Endothelial cell of umbilical vein (primary cell): ENCODE results near the gene ACER2. TPM values are rescaled to one million over a fixed set of nuclear protein-coding genes. Genes with fewer than 3 reads are reported as not detected.

Source experiments
- BruUV-seq: library from RNA; stranded (reverse); fragments of 400-500 nt; replicated peaks from 2 replicates; lab custom pipeline; 2021; lab: Mats Ljungman, UMichigan
- CTCF ChIA-PET: fragments of 300-600, 350-600 bp; sonication (Branson Sonifier 250); formaldehyde crosslinking; loops from one replicate; lab custom pipeline; 2021; ENCODE audit warnings: antibody characterized with exemption, inconsistent platforms; lab: Charles Lee
- POLR2A ChIA-PET: fragments of 300-600, 350-600 bp; sonication (Branson Sonifier 250); formaldehyde crosslinking; loops from one replicate; lab custom pipeline; 2021; ENCODE audit warnings: antibody characterized with exemption, inconsistent platforms; lab: Charles Lee
- DNase-seq: peaks from one replicate; pipeline ENCODE4 v3.0.0-alpha.2; 2011; ENCODE audit warnings: low read depth, low spot score
- FAIRE-seq: peaks from 2 replicates; lab custom pipeline; 2011; peaks lifted over from hg19 to GRCh38; lab: Jason Lieb, UNC
- H2AFZ ChIP-seq: 2 replicates; pipeline ENCODE4 v1.6.0; 2012; ENCODE audit warnings: low read depth, low read length, control low read depth, inconsistent platforms
- H3K27ac ChIP-seq: 2 replicates; pipeline ENCODE4 v1.5.1; 2011; ENCODE audit warnings: low read depth, mild to moderate bottlenecking, control low read depth, low read length, moderate library complexity; ENCODE audit not compliant: insufficient read depth
- H3K27me3 ChIP-seq, 2 experiments: 2 replicates each; pipeline versions ENCODE4 v1.6.0 to v1.6.1; 2011; ENCODE audit warnings: low read length in 2 of 2, mixed read lengths in 1 of 2; ENCODE audit not compliant: control insufficient read depth in 2 of 2, insufficient read depth in 2 of 2
- H3K36me3 ChIP-seq, 2 experiments: 2 replicates in 1 of 2; 3 replicates in 1 of 2; pipeline ENCODE4 v1.5.1; 2011; ENCODE audit warnings: low read length in 2 of 2, mild to moderate bottlenecking in 1 of 2, moderate library complexity in 1 of 2; ENCODE audit not compliant: control insufficient read depth in 2 of 2, insufficient read depth in 2 of 2; ENCODE audit errors: extremely low read depth in 1 of 2
- H3K4me1 ChIP-seq: 3 replicates; pipeline ENCODE4 v1.5.1; 2011; ENCODE audit warnings: mild to moderate bottlenecking, low read length; ENCODE audit not compliant: control insufficient read depth, insufficient read depth; ENCODE audit errors: extremely low read depth
- H3K4me2 ChIP-seq: 2 replicates; pipeline ENCODE4 v1.6.1; 2011; ENCODE audit warnings: low read length, control low read depth, mixed read lengths; ENCODE audit not compliant: insufficient read depth
- H3K4me3 ChIP-seq, 3 experiments: fragments of 200-600 bp in 1 of 3; sonication (generic), shearing (Covaris generic) in 1 of 3; replicated peaks in 1 of 3; 2 replicates each; pipeline ENCODE4 v1.5.1; 2011 to 2016; ENCODE audit warnings: control low read depth in 3 of 3, low read length in 3 of 3, mild to moderate bottlenecking in 2 of 3, inconsistent platforms in 1 of 3, low read depth in 1 of 3, moderate library complexity in 1 of 3; ENCODE audit not compliant: insufficient read depth in 1 of 3
- H3K79me2 ChIP-seq: 2 replicates; pipeline ENCODE4 v1.6.0; 2012; ENCODE audit warnings: low read length, inconsistent platforms; ENCODE audit not compliant: control insufficient read depth, insufficient read depth
- H3K9ac ChIP-seq: replicated peaks from 2 replicates; pipeline ENCODE3; 2011; ENCODE audit warnings: low read length, control low read depth; ENCODE audit not compliant: insufficient read depth; ENCODE audit errors: extremely low read depth
- H3K9me1 ChIP-seq: replicated peaks from 3 replicates; pipeline ENCODE4 v1.6.0; 2011; ENCODE audit warnings: mild to moderate bottlenecking, low read length; ENCODE audit not compliant: control insufficient read depth, insufficient read depth; ENCODE audit errors: extremely low read depth
- H3K9me3 ChIP-seq: replicated peaks from 2 replicates; pipeline ENCODE4 v1.5.1; 2012; ENCODE audit warnings: low read length, inconsistent platforms; ENCODE audit not compliant: control insufficient read depth, insufficient read depth
- H4K20me1 ChIP-seq: replicated peaks from 2 replicates; pipeline ENCODE3; 2011; ENCODE audit warnings: mild to moderate bottlenecking, low read length; ENCODE audit not compliant: control insufficient read depth, insufficient read depth; ENCODE audit errors: extremely low read depth
- EZH2 ChIP-seq: IDR thresholded peaks from 2 replicates; pipeline ENCODE4 v1.6.1; 2012; ENCODE audit warnings: borderline replicate concordance, low read depth, mild to moderate bottlenecking, moderate library complexity, low read length, inconsistent platforms; ENCODE audit not compliant: severe bottlenecking
- FOS ChIP-seq: IDR thresholded peaks from 2 replicates; pipeline ENCODE4 v1.6.1; 2011; ENCODE audit warnings: mild to moderate bottlenecking, low read length, moderate library complexity, borderline replicate concordance; ENCODE audit not compliant: insufficient read depth
- GATA2 ChIP-seq: IDR thresholded peaks from 2 replicates; pipeline ENCODE4 v1.7.0; 2011; ENCODE audit warnings: low read depth, mild to moderate bottlenecking, moderate library complexity, mixed read lengths, low read length; ENCODE audit not compliant: insufficient read length, insufficient read depth
- JUN ChIP-seq: IDR thresholded peaks from 2 replicates; pipeline ENCODE4 v1.6.1; 2011; ENCODE audit warnings: borderline replicate concordance, low read depth; ENCODE audit not compliant: insufficient read length, insufficient read depth
- MAX ChIP-seq: IDR thresholded peaks from 2 replicates; pipeline ENCODE4 v1.6.1; 2011; ENCODE audit not compliant: insufficient read depth, insufficient read length
- MYC ChIP-seq: IDR thresholded peaks from one replicate; pipeline ENCODE4 v1.6.1; 2011; ENCODE audit warnings: mild to moderate bottlenecking, low read depth, low read length
- POLR2A ChIP-seq: IDR thresholded peaks from 2 replicates; pipeline ENCODE4 v1.6.1; 2012; ENCODE audit warnings: low read depth, mild to moderate bottlenecking, control low read depth, low read length
- POLR2AphosphoS5 ChIP-seq: IDR thresholded peaks from 2 replicates; pipeline ENCODE4 v1.6.1; 2012; ENCODE audit warnings: low read depth, mild to moderate bottlenecking, control low read depth, low read length, moderate library complexity; ENCODE audit not compliant: insufficient read depth
- dilution Hi-C: fragments of 300-500 bp; cut with MboI; formaldehyde crosslinking; loops from one replicate; pipeline ENCODE4 v1.15.0; 2019; ENCODE audit warnings: low sequenced_read_pairs; ENCODE audit not compliant: extremely low pct_ligation_motif_present
- intact Hi-C: fragments of 100-400 bp; cut with micrococcal nuclease; formaldehyde crosslinking; loops from one replicate; pipeline ENCODE4 v1.10.0; 2022
- polyA plus RNA-seq, 4 experiments: library from polyadenylated mRNA; depleted of rRNA in 3 of 4; stranded (reverse) in 3 of 4; unstranded in 1 of 4; fragments of >200 nt; gene quantifications; 2 replicates each; pipeline versions ENCODE4 v1.2.1 to v1.2.3, GENCODE V29; 2011 to 2012; ENCODE audit warnings: missing spikeins in 1 of 4
- total RNA-seq: library from RNA; stranded (reverse); gene quantifications from 2 replicates; pipeline ENCODE4 v1.2.3, GENCODE V29; 2021
- TF ChIP-seq, protein P1 (sequence below), 2 donors: IDR thresholded peaks; 1 replicate in 1 of 2; 2 replicates in 1 of 2; pipeline ENCODE4 v1.5.1; 2011; ENCODE audit warnings: low read length in 2 of 2, mild to moderate bottlenecking in 2 of 2, moderate library complexity in 2 of 2, control low read depth in 1 of 2, inconsistent platforms in 1 of 2, low read depth in 1 of 2; ENCODE audit not compliant: insufficient read depth in 1 of 2; ENCODE audit errors: extremely low read depth in 1 of 2

Gene ACER2
- total and polyA plus RNA-seq, 2 donors (not counting 3 experiments of a cell fraction or from before 2014, with no cell fraction given) = 5.2 to 7.3 TPM

DNA sequence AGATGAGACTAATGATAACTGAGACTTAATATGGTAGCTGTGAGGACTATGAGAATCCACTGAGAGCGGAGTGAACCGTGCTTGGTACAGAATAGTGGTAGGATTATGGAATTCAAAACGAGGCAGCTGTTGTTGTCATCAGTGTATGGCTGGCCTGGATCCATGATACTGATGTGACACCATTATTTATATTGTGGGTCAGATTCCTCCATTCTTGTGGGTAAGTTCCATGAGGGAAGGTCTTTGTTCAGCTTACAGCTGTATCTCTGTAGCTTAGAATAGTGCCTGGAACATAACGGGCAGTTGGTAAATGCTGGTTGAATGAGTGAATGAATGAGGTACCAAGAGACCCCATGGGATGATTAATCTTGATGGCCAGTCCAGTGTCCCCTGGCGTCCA is 61.8 kb downstream of the ACER2 start:
- no peaks in the 10 kb centered on the region for H3K36me3 ChIP-seq
- H3K79me2 ChIP-seq = no peaks in the 10 kb centered on the region
- POLR2A ChIA-PET = no interaction called here
- H3K4me1 ChIP-seq = no peaks in the 10 kb centered on the region
- DNase-seq (no peak), FAIRE-seq (no peak)
- H3K27ac ChIP-seq = no peak overlapping the region
- no peak overlapping the region for H2AFZ ChIP-seq
- BruUV-seq = no TSS peak
- no peak overlapping the region for H3K4me3 ChIP-seq
- no peaks in the 10 kb centered on the region for H4K20me1 ChIP-seq
- H3K9me3 ChIP-seq = no peaks in the 10 kb centered on the region
- H3K9me1 ChIP-seq = no peaks in the 10 kb centered on the region
- peaks cover 7 to 8% of the 10 kb centered on the region in 2 experiments for H3K27me3 ChIP-seq
- H3K4me2 ChIP-seq = no peak overlapping the region
- intact Hi-C loops (no loop called here), dilution Hi-C loops (no loop called here)
- CTCF ChIA-PET = interaction anchor here (1.1 to 1.8 kb wide), 7 partner anchors 8 to 454 kb away, joined by 3 to 15 read pairs (median 5); no protein-coding TSS in a partner anchor
- H3K9ac ChIP-seq = no peak overlapping the region
- no peak for TF ChIP-seq POLR2AphosphoS5
- TF ChIP-seq FOS = no peak
- TF ChIP-seq POLR2A = no peak
- TF ChIP-seq GATA2 = no peak
- TF ChIP-seq JUN = no peak
- TF ChIP-seq EZH2 = no peak
- no peak for TF ChIP-seq MYC
- TF ChIP-seq, protein P1, sequence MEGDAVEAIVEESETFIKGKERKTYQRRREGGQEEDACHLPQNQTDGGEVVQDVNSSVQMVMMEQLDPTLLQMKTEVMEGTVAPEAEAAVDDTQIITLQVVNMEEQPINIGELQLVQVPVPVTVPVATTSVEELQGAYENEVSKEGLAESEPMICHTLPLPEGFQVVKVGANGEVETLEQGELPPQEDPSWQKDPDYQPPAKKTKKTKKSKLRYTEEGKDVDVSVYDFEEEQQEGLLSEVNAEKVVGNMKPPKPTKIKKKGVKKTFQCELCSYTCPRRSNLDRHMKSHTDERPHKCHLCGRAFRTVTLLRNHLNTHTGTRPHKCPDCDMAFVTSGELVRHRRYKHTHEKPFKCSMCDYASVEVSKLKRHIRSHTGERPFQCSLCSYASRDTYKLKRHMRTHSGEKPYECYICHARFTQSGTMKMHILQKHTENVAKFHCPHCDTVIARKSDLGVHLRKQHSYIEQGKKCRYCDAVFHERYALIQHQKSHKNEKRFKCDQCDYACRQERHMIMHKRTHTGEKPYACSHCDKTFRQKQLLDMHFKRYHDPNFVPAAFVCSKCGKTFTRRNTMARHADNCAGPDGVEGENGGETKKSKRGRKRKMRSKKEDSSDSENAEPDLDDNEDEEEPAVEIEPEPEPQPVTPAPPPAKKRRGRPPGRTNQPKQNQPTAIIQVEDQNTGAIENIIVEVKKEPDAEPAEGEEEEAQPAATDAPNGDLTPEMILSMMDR (IDR thresholded peaks at IDR 0.05; ENCODE audit: extremely low read depth in 1 of 2, insufficient read depth in 1 of 2, low read depth in 1 of 2, low read length in 2 of 2) = no peak
- no peak for TF ChIP-seq MAX
